ENCODE results near the gene CLIC1.
A peak's percentile ranks its signal among the peaks of the same experiment; 100 is the strongest.
"Not testable (repeated sequence)": the region's sequence is repeated elsewhere in the genome, so short reads cannot be mapped to it uniquely, and the experiment has no call there.

The CLIC1 gene

GRCh38 chr6:31721351-31722020, 14.8 kb downstream of the CLIC1 start, which contains the start of gene LY6G6C:
LY6G6C (minus strand) TSS chr6:31721746; CDS start chr6:31721679, 67 bp downstream.
- DNase-seq, result no peak

DNA sequence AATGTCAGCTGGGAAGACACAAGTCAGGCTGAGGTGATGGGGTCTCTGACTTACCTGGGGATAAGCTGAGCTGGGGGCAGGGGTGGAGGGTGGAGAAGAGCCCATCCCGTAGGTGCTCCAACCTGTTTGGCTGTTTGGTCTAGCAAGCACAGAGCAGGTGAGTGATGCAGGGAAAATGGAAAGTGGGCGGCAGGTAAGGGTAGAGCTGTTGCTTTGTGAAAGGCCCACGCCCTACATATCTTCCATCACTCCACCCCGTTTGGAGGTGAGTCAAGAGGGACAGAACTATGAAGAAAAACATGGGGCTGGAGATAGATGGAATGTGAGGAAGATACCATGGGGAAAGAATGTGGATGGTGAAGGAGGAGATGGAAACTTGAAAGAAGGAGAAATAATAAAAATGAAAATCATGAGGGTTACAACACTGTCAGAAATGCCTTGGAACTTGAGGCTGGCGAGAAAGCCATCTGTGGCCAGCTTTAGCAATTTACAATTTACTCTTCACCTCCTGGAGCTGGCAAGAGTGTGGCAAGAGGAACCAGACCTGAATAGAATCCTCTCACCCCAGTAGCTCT, 16.0 kb downstream of the CLIC1 start:
- DNase-seq, result no peak

DNA sequence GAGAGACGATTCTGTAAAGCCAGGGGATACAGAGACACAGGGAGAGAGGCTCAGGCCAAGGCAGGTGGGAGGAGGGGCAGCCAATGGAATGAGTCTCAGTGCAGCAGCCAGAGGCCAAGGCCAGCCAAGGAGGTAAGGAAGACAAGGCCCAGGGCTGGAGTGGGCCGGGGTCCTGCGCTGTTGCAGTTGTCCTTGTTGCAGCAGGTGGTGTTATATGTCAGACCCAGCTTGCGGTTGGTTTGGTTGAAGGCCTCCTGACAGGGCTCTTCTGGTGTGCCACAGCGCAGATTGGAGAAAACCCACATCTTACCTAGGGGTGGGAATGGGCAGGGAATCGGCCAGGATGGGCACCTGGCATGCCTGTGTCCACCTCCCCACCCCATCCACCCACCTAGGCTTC, 17.3 kb downstream of the CLIC1 start:
- no peak for DNase-seq

DNA sequence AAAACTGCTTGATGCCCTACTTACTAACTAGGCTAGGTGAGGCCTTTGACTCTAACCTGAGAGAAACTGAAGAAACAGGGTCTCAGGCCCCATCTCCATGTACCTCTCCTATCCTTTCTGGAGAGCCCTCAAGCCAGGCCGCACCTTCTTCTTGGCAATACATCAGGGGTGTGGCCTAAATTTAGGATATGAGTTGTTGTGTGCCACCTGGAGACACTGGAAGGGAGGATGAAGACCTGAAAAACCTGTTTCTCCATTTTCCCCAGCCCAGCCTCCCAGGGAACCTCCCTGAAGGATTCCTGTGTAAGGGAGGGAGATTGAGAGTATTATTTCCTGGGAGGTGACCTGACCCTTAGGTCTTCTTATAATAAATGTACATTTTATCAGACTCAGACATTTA, 18.1 kb downstream of the CLIC1 start:
- DNase-seq, result no peak

GRCh38 chr6:31717499-31718222, 18.7 kb downstream of the CLIC1 start:
- DNase-seq, result no peak

DNA sequence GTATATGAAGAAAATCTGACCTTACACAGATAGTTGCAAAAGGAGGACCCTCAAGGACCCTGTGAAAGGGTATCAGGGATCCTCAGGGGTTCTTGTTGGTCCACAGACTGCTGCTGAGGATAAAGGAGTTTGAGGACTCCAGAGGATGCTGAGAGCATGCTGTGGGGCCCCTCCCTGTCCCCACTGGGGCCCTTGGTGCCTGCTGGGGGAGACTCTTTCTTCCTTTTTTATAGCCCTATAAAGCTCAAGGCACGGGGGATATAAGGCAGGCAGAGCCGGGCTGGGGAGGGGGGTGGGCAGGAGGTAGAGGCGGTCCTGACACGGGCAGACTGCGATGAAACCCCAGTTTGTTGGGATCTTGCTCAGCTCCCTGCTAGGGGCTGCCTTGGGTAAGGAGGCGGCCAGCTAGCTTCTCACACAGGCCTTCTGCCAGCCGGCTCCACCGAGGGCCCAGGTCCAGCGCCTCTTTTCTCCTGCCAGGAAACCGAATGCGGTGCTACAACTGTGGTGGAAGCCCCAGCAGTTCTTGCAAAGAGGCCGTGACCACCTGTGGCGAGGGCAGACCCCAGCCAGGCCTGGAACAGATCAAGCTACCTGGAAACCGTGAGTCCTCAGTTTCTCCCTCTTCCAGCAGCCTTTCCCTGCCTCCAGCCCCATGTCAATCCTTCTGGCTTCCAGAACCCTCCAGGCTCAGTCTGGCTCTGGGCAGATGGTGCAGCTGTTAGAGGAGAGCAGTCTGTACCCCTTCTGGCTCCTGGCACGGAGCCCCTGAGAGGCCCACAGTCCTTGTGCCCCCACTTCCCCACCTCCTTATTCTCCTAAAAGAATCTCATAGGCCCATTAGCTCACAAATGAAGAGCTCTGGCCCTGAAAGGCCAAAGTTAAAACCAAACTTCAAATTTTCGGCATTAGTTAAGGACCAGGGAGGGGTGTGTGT, 21.0 kb downstream of the CLIC1 start, which contains the start of gene LY6G6D:
Gene LY6G6D (plus strand): TSS at position 327 of the 937 bp plus-strand sequence. CDS start 8 bp downstream, at position 335.
- no peak for DNase-seq

GRCh38 chr6:31713991-31714684, 22.2 kb downstream of the CLIC1 start:
- DNase-seq, result no peak

GRCh38 chr6:31713465-31713864, 22.9 kb downstream of the CLIC1 start:
- DNase-seq, result no peak

DNA sequence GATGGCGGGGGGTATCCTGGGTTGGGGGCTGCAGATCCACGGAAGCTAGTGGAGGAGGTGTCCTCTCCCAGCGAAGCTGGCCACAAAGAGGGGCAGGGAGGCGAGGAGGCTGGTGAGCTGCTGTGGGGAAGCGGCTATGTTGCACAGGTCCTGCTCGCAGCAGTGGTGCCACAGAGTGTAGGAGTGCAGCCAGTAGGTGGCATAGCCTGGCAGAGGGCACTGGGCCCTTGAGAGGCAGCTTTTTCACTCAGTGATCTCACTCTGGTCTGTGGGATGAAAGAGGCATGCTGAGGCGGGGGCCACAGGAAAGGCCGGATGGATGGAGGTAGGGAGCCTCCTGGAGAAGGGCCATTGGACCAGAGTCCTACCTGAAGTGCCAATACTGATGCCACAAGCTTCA, 24.0 kb downstream of the CLIC1 start:
- DNase-seq, result no peak

DNA sequence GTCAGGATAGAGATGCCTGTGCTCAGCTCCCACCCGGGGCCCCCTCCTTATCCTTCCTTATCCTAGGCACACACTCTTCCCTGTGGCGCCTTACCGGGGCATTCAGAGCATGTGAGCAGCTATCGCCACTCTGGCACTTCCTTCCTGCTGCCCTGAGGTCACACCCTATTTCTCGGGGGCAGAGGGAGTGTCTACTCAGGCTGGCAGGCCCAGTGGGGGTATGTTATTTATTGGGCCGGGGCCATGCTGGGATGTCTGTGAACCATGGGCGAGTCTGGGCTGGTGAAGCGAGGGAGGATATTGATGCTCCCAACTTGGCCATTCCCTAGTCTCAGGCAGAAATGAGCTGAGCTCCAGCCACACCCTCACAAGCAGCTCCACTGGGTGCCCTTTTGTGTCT, 25.1 kb downstream of the CLIC1 start:
- no peak for DNase-seq

DNA sequence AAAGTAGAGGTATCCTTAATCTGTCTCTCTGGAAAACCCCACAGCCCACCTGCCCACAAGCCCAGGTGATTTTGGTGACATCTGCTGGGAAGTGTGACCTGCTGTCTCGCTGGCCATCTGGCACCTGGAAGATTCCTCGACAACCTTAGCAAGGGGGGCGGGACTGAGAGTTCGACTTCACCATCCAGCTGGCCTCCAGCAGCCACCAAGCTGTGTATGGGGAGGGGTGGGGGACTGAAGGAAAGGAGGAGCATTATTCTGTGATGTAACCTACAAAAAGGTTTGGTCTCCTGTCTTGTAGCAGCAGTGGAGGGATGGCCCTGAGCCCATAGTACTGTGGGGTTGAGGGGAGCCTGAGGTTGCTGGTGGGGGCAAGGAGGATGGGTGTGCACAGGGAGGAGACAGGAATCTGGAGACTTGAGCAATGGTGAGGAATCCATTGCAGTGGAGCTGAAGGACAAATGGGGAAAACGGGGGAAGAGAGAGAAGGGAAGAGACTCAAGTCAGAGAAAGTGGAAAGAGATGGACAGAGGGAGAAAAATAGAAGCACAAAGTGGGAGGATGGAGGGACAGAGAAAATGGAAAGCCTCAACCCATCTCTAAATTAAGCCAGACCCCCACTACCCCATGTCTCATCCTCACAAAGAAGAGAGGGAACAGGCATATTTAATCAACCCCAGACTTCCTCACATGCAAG, 25.7 kb downstream of the CLIC1 start:
- DNase-seq, result no peak

DNA sequence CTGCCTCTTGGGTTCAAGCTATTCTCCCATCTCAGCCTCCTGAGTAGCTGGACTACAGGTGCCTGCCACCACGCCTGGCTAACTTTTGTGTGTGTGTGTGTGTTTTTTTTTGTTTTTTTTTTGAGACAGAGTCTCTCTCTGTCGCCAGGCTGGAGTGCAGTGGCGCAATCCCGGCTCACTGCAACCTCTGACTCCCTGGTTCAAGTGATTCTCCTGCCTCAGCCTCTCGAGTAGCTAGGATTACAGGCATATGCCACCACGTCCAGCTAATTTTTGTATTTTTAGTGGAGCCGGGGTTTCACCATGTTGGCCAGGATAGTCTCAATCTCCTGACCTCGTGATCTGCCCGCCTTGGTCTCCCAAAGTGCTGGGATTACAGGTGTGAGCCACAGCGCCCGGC, 27.2 kb downstream of the CLIC1 start:
- DNase-seq, result not testable (repeated sequence)

- no peak for DNase-seq
These were observed 28.1 kb downstream of the CLIC1 start for GRCh38 chr6:31708224-31708623.

DNA sequence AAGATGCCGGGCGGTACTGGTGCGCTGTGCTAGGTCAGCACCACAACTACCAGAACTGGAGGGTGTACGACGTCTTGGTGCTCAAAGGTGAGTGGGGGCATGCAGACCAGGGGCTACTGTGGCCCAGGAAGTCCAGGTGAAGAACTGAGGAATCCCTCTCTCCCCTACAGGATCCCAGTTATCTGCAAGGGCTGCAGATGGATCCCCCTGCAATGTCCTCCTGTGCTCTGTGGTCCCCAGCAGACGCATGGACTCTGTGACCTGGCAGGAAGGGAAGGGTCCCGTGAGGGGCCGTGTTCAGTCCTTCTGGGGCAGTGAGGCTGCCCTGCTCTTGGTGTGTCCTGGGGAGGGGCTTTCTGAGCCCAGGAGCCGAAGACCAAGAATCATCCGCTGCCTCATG, 28.6 kb downstream of the CLIC1 start:
- no peak for DNase-seq

GRCh38 chr6:31706599-31706998, 29.7 kb downstream of the CLIC1 start, which contains the start of gene LY6G6F:
LY6G6F (plus strand) TSS chr6:31706866; CDS start chr6:31706907, 41 bp downstream.
- DNase-seq, result no peak

- no peak for DNase-seq
These were observed 30.4 kb downstream of the CLIC1 start for GRCh38 chr6:31705931-31706330.

DNA sequence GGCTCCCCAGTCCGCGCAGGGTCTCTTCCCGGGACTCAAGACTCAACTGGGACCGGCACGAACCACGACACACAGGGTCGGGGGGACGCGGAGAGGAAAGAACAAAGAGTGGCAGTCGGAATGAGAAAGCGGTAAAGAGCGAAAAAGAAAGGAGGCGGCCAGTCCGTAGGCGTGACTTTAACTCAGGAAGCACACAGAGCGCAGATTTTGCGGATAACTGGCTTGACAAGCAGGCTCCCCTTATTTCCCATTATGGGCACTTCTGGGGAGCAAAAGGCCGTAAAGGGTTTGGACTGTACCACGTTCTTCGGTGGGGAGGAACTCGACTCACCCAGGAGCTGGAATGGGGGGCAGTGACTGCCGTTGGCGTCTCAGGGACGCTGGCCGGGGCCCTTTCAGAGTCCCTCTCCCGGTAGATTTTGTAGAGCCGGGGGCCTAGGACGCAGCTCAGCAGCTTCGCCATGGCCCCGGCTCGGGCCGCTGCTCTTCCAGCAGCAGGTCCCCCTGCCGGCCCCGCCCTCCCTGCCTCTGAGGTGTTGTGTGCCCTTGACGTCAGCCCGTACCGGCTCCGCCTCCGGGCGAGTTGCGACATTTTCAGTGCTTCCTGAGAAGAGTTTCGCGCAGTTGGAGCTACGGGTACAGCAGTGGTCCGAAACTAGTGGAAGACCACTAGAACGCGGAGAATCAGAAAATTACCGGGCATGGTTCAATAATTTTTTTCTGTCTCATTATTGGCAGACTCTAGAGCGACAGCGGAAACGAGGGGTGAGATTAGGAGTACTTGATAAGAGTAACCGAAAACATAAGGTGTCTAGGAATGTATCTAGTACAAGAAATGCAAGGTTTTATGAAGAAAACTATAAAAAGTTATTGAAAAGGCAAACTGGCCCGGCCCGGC, 33.3 kb downstream of the CLIC1 start, which contains the start of gene ABHD16A:
Gene ABHD16A (minus strand): TSS at position 506 of the 898 bp plus-strand sequence. CDS start 43 bp downstream, at position 463.
- DNase-seq, result peak; percentile 99

DNA sequence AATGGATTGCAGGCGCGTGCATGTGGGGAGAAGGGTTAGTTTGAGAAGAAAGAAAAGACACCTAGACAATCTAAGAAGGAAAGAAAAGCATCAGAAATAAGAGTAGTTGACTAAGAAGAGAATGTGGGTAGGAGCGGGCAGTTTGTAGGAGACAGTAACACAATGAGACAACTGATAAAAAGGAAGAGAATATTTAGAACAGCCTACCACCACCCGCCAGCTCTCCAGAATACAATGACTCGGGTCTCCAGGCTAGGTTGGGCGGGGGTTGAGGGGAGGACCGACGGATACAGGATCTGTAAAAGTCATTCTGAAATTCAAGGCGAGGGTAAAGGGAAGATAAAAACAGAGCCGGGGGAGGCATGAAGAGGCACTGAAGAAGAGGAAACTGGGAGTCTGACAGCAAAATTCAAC, 33.9 kb downstream of the CLIC1 start:
- peak; percentile 59 for DNase-seq

DNA sequence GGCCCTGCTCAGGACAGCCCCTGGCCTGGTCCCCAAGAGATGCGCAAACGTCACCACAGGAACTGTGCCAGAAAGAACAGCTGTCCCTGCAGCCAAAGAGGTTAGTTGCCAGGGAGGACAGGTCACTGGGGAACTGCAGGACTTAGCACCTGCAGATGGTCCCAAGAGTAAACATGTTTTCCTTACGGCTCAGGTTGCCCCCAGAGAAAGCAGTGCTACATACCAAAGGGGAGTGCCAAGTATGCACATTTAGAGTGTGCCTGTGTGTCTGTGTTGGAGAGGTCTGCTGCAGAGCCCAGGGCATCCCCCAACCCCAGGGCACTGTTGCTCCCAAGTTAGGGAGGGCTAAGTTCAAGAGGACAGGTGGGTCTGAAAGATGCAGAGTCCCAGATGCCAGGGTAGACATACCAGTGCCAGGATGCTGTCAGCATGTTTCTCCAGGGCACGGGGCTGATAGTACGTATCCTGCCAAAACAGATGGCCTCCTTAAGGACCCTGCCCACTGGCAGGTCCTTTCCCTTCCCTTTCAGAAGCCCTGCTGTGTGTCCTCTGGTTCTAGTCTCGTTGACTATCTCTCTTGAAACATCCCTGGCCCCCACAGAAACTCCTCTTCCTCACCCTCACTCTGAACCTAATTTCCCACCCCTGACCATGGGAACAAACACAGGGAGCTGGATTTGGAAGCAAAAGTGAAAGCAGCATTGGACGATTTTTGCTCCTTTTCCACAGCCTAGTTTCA, 34.5 kb downstream of the CLIC1 start:
- no peak for DNase-seq
